SH-SY5Y (cell line): Measurements from ENCODE around the gene FOS.

Experiments used
- GATA2 ChIP-seq: IDR thresholded peaks from 2 replicates; pipeline ENCODE4 v1.6.1; 2011; ENCODE audit warnings: mild to moderate bottlenecking, low read depth, low read length
- GATA3 ChIP-seq: IDR thresholded peaks from 2 replicates; pipeline ENCODE4 v1.6.1; 2011; ENCODE audit warnings: low read depth, mild to moderate bottlenecking, low read length, moderate library complexity

- TF ChIP-seq GATA2: 0 out of 2 replicates have a peak, but pooled peaks have one; percentile 26
- no peak for TF ChIP-seq GATA3
Measured at GRCh38 chr14:75279153-75279762, 630 bp downstream of the FOS start.
